Endothelial cell of umbilical vein (primary cell): ENCODE results near the gene SPRR2G. TPM values are rescaled to one million over a fixed set of nuclear protein-coding genes. Genes with fewer than 3 reads are reported as not detected.

Experiments
- BruUV-seq: library from RNA; stranded (reverse); fragments of 400-500 nt; replicated peaks from 2 replicates; lab custom pipeline; 2021; lab: Mats Ljungman, UMichigan
- CTCF ChIA-PET: fragments of 300-600, 350-600 bp; sonication (Branson Sonifier 250); formaldehyde crosslinking; loops from one replicate; lab custom pipeline; 2021; ENCODE audit warnings: antibody characterized with exemption, inconsistent platforms; lab: Charles Lee
- POLR2A ChIA-PET: fragments of 300-600, 350-600 bp; sonication (Branson Sonifier 250); formaldehyde crosslinking; loops from one replicate; lab custom pipeline; 2021; ENCODE audit warnings: antibody characterized with exemption, inconsistent platforms; lab: Charles Lee
- DNase-seq: peaks from one replicate; pipeline ENCODE4 v3.0.0-alpha.2; 2011; ENCODE audit warnings: low read depth, low spot score
- FAIRE-seq: peaks from 2 replicates; lab custom pipeline; 2011; peaks lifted over from hg19 to GRCh38; lab: Jason Lieb, UNC
- H2AFZ ChIP-seq: 2 replicates; pipeline ENCODE4 v1.6.0; 2012; ENCODE audit warnings: low read depth, low read length, control low read depth, inconsistent platforms
- H3K27ac ChIP-seq: 2 replicates; pipeline ENCODE4 v1.5.1; 2011; ENCODE audit warnings: low read depth, mild to moderate bottlenecking, control low read depth, low read length, moderate library complexity; ENCODE audit not compliant: insufficient read depth
- H3K27me3 ChIP-seq, 2 experiments: 2 replicates each; pipeline versions ENCODE4 v1.6.0 to v1.6.1; 2011; ENCODE audit warnings: low read length in 2 of 2, mixed read lengths in 1 of 2; ENCODE audit not compliant: control insufficient read depth in 2 of 2, insufficient read depth in 2 of 2
- H3K36me3 ChIP-seq, 2 experiments: 2 replicates in 1 of 2; 3 replicates in 1 of 2; pipeline ENCODE4 v1.5.1; 2011; ENCODE audit warnings: low read length in 2 of 2, mild to moderate bottlenecking in 1 of 2, moderate library complexity in 1 of 2; ENCODE audit not compliant: control insufficient read depth in 2 of 2, insufficient read depth in 2 of 2; ENCODE audit errors: extremely low read depth in 1 of 2
- H3K4me1 ChIP-seq: 3 replicates; pipeline ENCODE4 v1.5.1; 2011; ENCODE audit warnings: mild to moderate bottlenecking, low read length; ENCODE audit not compliant: control insufficient read depth, insufficient read depth; ENCODE audit errors: extremely low read depth
- H3K4me2 ChIP-seq: 2 replicates; pipeline ENCODE4 v1.6.1; 2011; ENCODE audit warnings: low read length, control low read depth, mixed read lengths; ENCODE audit not compliant: insufficient read depth
- H3K4me3 ChIP-seq, 3 experiments: fragments of 200-600 bp in 1 of 3; sonication (generic), shearing (Covaris generic) in 1 of 3; replicated peaks in 1 of 3; 2 replicates each; pipeline ENCODE4 v1.5.1; 2011 to 2016; ENCODE audit warnings: control low read depth in 3 of 3, low read length in 3 of 3, mild to moderate bottlenecking in 2 of 3, inconsistent platforms in 1 of 3, low read depth in 1 of 3, moderate library complexity in 1 of 3; ENCODE audit not compliant: insufficient read depth in 1 of 3
- H3K79me2 ChIP-seq: 2 replicates; pipeline ENCODE4 v1.6.0; 2012; ENCODE audit warnings: low read length, inconsistent platforms; ENCODE audit not compliant: control insufficient read depth, insufficient read depth
- H3K9ac ChIP-seq: replicated peaks from 2 replicates; pipeline ENCODE3; 2011; ENCODE audit warnings: low read length, control low read depth; ENCODE audit not compliant: insufficient read depth; ENCODE audit errors: extremely low read depth
- H3K9me1 ChIP-seq: replicated peaks from 3 replicates; pipeline ENCODE4 v1.6.0; 2011; ENCODE audit warnings: mild to moderate bottlenecking, low read length; ENCODE audit not compliant: control insufficient read depth, insufficient read depth; ENCODE audit errors: extremely low read depth
- H3K9me3 ChIP-seq: replicated peaks from 2 replicates; pipeline ENCODE4 v1.5.1; 2012; ENCODE audit warnings: low read length, inconsistent platforms; ENCODE audit not compliant: control insufficient read depth, insufficient read depth
- H4K20me1 ChIP-seq: replicated peaks from 2 replicates; pipeline ENCODE3; 2011; ENCODE audit warnings: mild to moderate bottlenecking, low read length; ENCODE audit not compliant: control insufficient read depth, insufficient read depth; ENCODE audit errors: extremely low read depth
- EZH2 ChIP-seq: IDR thresholded peaks from 2 replicates; pipeline ENCODE4 v1.6.1; 2012; ENCODE audit warnings: borderline replicate concordance, low read depth, mild to moderate bottlenecking, moderate library complexity, low read length, inconsistent platforms; ENCODE audit not compliant: severe bottlenecking
- FOS ChIP-seq: IDR thresholded peaks from 2 replicates; pipeline ENCODE4 v1.6.1; 2011; ENCODE audit warnings: mild to moderate bottlenecking, low read length, moderate library complexity, borderline replicate concordance; ENCODE audit not compliant: insufficient read depth
- GATA2 ChIP-seq: IDR thresholded peaks from 2 replicates; pipeline ENCODE4 v1.7.0; 2011; ENCODE audit warnings: low read depth, mild to moderate bottlenecking, moderate library complexity, mixed read lengths, low read length; ENCODE audit not compliant: insufficient read length, insufficient read depth
- JUN ChIP-seq: IDR thresholded peaks from 2 replicates; pipeline ENCODE4 v1.6.1; 2011; ENCODE audit warnings: borderline replicate concordance, low read depth; ENCODE audit not compliant: insufficient read length, insufficient read depth
- MYC ChIP-seq: IDR thresholded peaks from one replicate; pipeline ENCODE4 v1.6.1; 2011; ENCODE audit warnings: mild to moderate bottlenecking, low read depth, low read length
- POLR2A ChIP-seq: IDR thresholded peaks from 2 replicates; pipeline ENCODE4 v1.6.1; 2012; ENCODE audit warnings: low read depth, mild to moderate bottlenecking, control low read depth, low read length
- POLR2AphosphoS5 ChIP-seq: IDR thresholded peaks from 2 replicates; pipeline ENCODE4 v1.6.1; 2012; ENCODE audit warnings: low read depth, mild to moderate bottlenecking, control low read depth, low read length, moderate library complexity; ENCODE audit not compliant: insufficient read depth
- dilution Hi-C: fragments of 300-500 bp; cut with MboI; formaldehyde crosslinking; loops from one replicate; pipeline ENCODE4 v1.15.0; 2019; ENCODE audit warnings: low sequenced_read_pairs; ENCODE audit not compliant: extremely low pct_ligation_motif_present
- intact Hi-C: fragments of 100-400 bp; cut with micrococcal nuclease; formaldehyde crosslinking; loops from one replicate; pipeline ENCODE4 v1.10.0; 2022
- polyA plus RNA-seq, 4 experiments: library from polyadenylated mRNA; depleted of rRNA in 3 of 4; stranded (reverse) in 3 of 4; unstranded in 1 of 4; fragments of >200 nt; gene quantifications; 2 replicates each; pipeline versions ENCODE4 v1.2.1 to v1.2.3, GENCODE V29; 2011 to 2012; ENCODE audit warnings: missing spikeins in 1 of 4
- total RNA-seq: library from RNA; stranded (reverse); gene quantifications from 2 replicates; pipeline ENCODE4 v1.2.3, GENCODE V29; 2021
- TF ChIP-seq, protein P1 (sequence below), 2 donors: IDR thresholded peaks; 1 replicate in 1 of 2; 2 replicates in 1 of 2; pipeline ENCODE4 v1.5.1; 2011; ENCODE audit warnings: low read length in 2 of 2, mild to moderate bottlenecking in 2 of 2, moderate library complexity in 2 of 2, control low read depth in 1 of 2, inconsistent platforms in 1 of 2, low read depth in 1 of 2; ENCODE audit not compliant: insufficient read depth in 1 of 2; ENCODE audit errors: extremely low read depth in 1 of 2
- TF ChIP-seq, protein P2 (sequence below): IDR thresholded peaks from 2 replicates; pipeline ENCODE4 v1.6.1; 2011; ENCODE audit not compliant: insufficient read depth, insufficient read length

The SPRR2G gene
- total and polyA plus RNA-seq, 2 donors (not counting 3 experiments of a cell fraction or from before 2014, with no cell fraction given) = not detected

DNA sequence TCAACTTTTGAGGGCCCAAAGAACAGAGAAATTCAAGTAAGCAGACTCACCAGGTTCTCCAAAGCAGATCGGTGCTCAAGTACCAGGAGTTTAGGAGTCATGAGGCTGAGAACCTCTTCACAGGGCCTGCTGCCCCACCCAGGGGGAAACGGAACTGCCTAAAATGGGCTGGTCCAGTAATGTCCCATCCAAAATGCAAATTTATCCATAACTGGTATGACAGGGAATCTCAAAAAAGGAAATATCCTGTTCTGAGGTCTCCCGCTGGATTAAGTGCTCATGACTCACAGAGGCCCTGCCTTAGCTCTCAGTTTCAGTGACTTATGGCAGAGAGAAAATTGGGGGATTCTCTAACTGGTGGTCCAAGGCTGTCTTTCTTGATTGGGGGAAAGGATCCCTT, 9.3 kb downstream of the SPRR2G start:
- H3K27me3 ChIP-seq = no peaks in the 10 kb centered on the region
- DNase-seq (no peak), FAIRE-seq (no peak)
- no peak overlapping the region for H3K27ac ChIP-seq
- H3K79me2 ChIP-seq = no peaks in the 10 kb centered on the region
- no peaks in the 10 kb centered on the region for H3K9me3 ChIP-seq
- BruUV-seq = no TSS peak
- TF ChIP-seq EZH2 = no peak
- no peak for TF ChIP-seq POLR2AphosphoS5
- TF ChIP-seq, protein P1, sequence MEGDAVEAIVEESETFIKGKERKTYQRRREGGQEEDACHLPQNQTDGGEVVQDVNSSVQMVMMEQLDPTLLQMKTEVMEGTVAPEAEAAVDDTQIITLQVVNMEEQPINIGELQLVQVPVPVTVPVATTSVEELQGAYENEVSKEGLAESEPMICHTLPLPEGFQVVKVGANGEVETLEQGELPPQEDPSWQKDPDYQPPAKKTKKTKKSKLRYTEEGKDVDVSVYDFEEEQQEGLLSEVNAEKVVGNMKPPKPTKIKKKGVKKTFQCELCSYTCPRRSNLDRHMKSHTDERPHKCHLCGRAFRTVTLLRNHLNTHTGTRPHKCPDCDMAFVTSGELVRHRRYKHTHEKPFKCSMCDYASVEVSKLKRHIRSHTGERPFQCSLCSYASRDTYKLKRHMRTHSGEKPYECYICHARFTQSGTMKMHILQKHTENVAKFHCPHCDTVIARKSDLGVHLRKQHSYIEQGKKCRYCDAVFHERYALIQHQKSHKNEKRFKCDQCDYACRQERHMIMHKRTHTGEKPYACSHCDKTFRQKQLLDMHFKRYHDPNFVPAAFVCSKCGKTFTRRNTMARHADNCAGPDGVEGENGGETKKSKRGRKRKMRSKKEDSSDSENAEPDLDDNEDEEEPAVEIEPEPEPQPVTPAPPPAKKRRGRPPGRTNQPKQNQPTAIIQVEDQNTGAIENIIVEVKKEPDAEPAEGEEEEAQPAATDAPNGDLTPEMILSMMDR (IDR thresholded peaks at IDR 0.05; ENCODE audit: extremely low read depth in 1 of 2, insufficient read depth in 1 of 2, low read depth in 1 of 2, low read length in 2 of 2) = no peak
- no peak for TF ChIP-seq MYC
- H3K4me2 ChIP-seq = no peak overlapping the region
- ChIA-PET CTCF (no interaction called here), POLR2A (no interaction called here)
- H3K9ac ChIP-seq = no peak overlapping the region
- no peaks in the 10 kb centered on the region for H3K9me1 ChIP-seq
- no peak overlapping the region for H2AFZ ChIP-seq
- H3K36me3 ChIP-seq = no peaks in the 10 kb centered on the region
- H4K20me1 ChIP-seq = no peaks in the 10 kb centered on the region
- no peaks in the 10 kb centered on the region for H3K4me1 ChIP-seq
- intact Hi-C loops = no loop called here
- dilution Hi-C loops = no loop called here
- no peak overlapping the region for H3K4me3 ChIP-seq

GRCh38 chr1:153140484-153140883, 10.2 kb downstream of the SPRR2G start:
- Histone ChIP-seq H3K4me1 (no peaks in the 10 kb centered on the region), H3K27ac (no peak overlapping the region), H3K9me1 (no peaks in the 10 kb centered on the region), H3K27me3 (no peaks in the 10 kb centered on the region), H3K4me2 (no peak overlapping the region), H3K4me3 (no peak overlapping the region), H3K36me3 (no peaks in the 10 kb centered on the region), H3K9ac (no peak overlapping the region), H2AFZ (no peak overlapping the region), H4K20me1 (no peaks in the 10 kb centered on the region), H3K79me2 (no peaks in the 10 kb centered on the region), H3K9me3 (no peaks in the 10 kb centered on the region)
- ChIA-PET CTCF (no interaction called here), POLR2A (no interaction called here)
- no peak for FAIRE-seq
- no TSS peak for BruUV-seq
- TF ChIP-seq, protein P1 (IDR thresholded peaks at IDR 0.05; ENCODE audit: extremely low read depth in 1 of 2, insufficient read depth in 1 of 2, low read depth in 1 of 2, low read length in 2 of 2) = no peak
- no peak for TF ChIP-seq GATA2
- TF ChIP-seq MYC = no peak
- TF ChIP-seq POLR2AphosphoS5 = no peak
- TF ChIP-seq POLR2A = no peak
- TF ChIP-seq FOS = no peak
- TF ChIP-seq EZH2 = no peak
- no peak for TF ChIP-seq JUN
- TF ChIP-seq, protein P2, sequence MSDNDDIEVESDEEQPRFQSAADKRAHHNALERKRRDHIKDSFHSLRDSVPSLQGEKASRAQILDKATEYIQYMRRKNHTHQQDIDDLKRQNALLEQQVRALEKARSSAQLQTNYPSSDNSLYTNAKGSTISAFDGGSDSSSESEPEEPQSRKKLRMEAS = no peak
- intact Hi-C loops (no loop called here), dilution Hi-C loops (no loop called here)
- DNase-seq = no peak
